Embryonic facial prominence (tissue), 1 donor: ENCODE results near the gene PGPEP1.
"Not testable (repeated sequence)": the region's sequence is repeated elsewhere in the genome, so short reads cannot be mapped to it uniquely, and the experiment has no call there.

Experiments used
- DNase-seq: peaks from one replicate; pipeline ENCODE4 v3.0.0-alpha.2; 2016; ENCODE audit errors: extremely low spot score

PGPEP1 gene

GRCh38 chr19:18308051-18308947, 32.1 kb upstream of the PGPEP1 start:
- DNase-seq, result no peak

- DNase-seq, result no peak
These were observed 31.5 kb upstream of the PGPEP1 start for GRCh38 chr19:18308948-18309325.

- DNase-seq, result no peak
These were observed 30.8 kb upstream of the PGPEP1 start for GRCh38 chr19:18309525-18310064.

GRCh38 chr19:18310118-18310909, 30.1 kb upstream of the PGPEP1 start:
- no peak for DNase-seq

GRCh38 chr19:18310966-18311365, 29.4 kb upstream of the PGPEP1 start:
- no peak for DNase-seq

- no peak for DNase-seq
These were observed 28.8 kb upstream of the PGPEP1 start for GRCh38 chr19:18311502-18312091.

- no peak for DNase-seq
These were observed 28.3 kb upstream of the PGPEP1 start for GRCh38 chr19:18312092-18312534.

- DNase-seq, result no peak
These were observed 27.0 kb upstream of the PGPEP1 start for GRCh38 chr19:18313398-18313797.

- DNase-seq, result no peak
These were observed 22.2 kb upstream of the PGPEP1 start for GRCh38 chr19:18317961-18318800.

GRCh38 chr19:18319591-18320135, 20.7 kb upstream of the PGPEP1 start:
- DNase-seq, result no peak

- DNase-seq, result no peak
These were observed 19.3 kb upstream of the PGPEP1 start for GRCh38 chr19:18320865-18321733.

GRCh38 chr19:18321734-18322102, 18.7 kb upstream of the PGPEP1 start:
- DNase-seq, result no peak

- DNase-seq, result no peak
These were observed 18.1 kb upstream of the PGPEP1 start for GRCh38 chr19:18322318-18322758.

GRCh38 chr19:18322759-18323460, 17.5 kb upstream of the PGPEP1 start, which contains the start of gene LSM4:
TSS of gene LSM4 (minus strand) at chr19:18323076. CDS start at chr19:18323020, 56 bp downstream.
- peak; percentile 94 for DNase-seq

- DNase-seq, result not testable (repeated sequence)
These were observed 16.0 kb upstream of the PGPEP1 start for GRCh38 chr19:18324373-18324731.

- DNase-seq, result no peak
These were observed 13.6 kb upstream of the PGPEP1 start for GRCh38 chr19:18326772-18327171.

- peak; percentile 83 for DNase-seq
These were observed 11.9 kb upstream of the PGPEP1 start for GRCh38 chr19:18328340-18329034.

- DNase-seq, result no peak
These were observed 11.4 kb upstream of the PGPEP1 start for GRCh38 chr19:18329035-18329376.

- no peak for DNase-seq
These were observed 9.5 kb upstream of the PGPEP1 start for GRCh38 chr19:18330868-18331267.
